H9 (cell line): ENCODE data around the gene FAM180B. TPM values are rescaled to one million over a fixed set of nuclear protein-coding genes. Genes with fewer than 3 reads are reported as not detected.

Source experiments
- DNase-seq: peaks from one replicate; pipeline ENCODE4 v3.0.0-alpha.2; 2017
- H2AFZ ChIP-seq: one replicate; pipeline ENCODE4 v1.6.1; 2013; ENCODE audit warnings: mild to moderate bottlenecking, low read length, control low read depth, moderate library complexity
- H2AK5ac ChIP-seq: 2 replicates; pipeline ENCODE4 v1.6.1; 2013; ENCODE audit warnings: low read length, control low read depth, mixed read lengths; ENCODE audit not compliant: insufficient read length
- H2BK120ac ChIP-seq: one replicate; pipeline ENCODE4 v1.6.1; 2013; ENCODE audit warnings: low read depth, mild to moderate bottlenecking, low read length, control low read depth, inconsistent platforms; ENCODE audit not compliant: poor library complexity, severe bottlenecking
- H2BK12ac ChIP-seq: 2 replicates; pipeline ENCODE4 v1.6.1; 2013; ENCODE audit warnings: low read length, control low read depth, mixed read lengths, low read depth; ENCODE audit not compliant: insufficient read length
- H2BK15ac ChIP-seq: 2 replicates; pipeline ENCODE4 v1.6.1; 2013; ENCODE audit warnings: low read depth, low read length, control low read depth
- H2BK20ac ChIP-seq: one replicate; pipeline ENCODE4 v1.6.1; 2013; ENCODE audit warnings: low read depth, mild to moderate bottlenecking, low read length, control low read depth, inconsistent platforms; ENCODE audit not compliant: poor library complexity, severe bottlenecking
- H2BK5ac ChIP-seq: 2 replicates; pipeline ENCODE4 v1.6.1; 2013; ENCODE audit warnings: low read length, control low read depth, mixed read lengths; ENCODE audit not compliant: insufficient read length
- H3K14ac ChIP-seq: 2 replicates; pipeline ENCODE4 v1.6.1; 2013; ENCODE audit warnings: low read length, control low read depth; ENCODE audit not compliant: insufficient read depth
- H3K18ac ChIP-seq: 2 replicates; pipeline ENCODE4 v1.6.1; 2013; ENCODE audit warnings: low read depth, mild to moderate bottlenecking, mixed read lengths, low read length, control low read depth; ENCODE audit not compliant: insufficient read length
- H3K23ac ChIP-seq: 2 replicates; pipeline ENCODE4 v1.6.1; 2013; ENCODE audit warnings: low read length, control low read depth, mixed read lengths, low read depth; ENCODE audit not compliant: insufficient read length
- H3K23me2 ChIP-seq: 2 replicates; pipeline ENCODE4 v1.6.1; 2013; ENCODE audit warnings: low read depth, mild to moderate bottlenecking, mixed read lengths, low read length, control low read depth; ENCODE audit not compliant: insufficient read length, poor library complexity, severe bottlenecking
- H3K27ac ChIP-seq: 2 replicates; pipeline ENCODE4 v1.5.1; 2013; ENCODE audit warnings: low read length, control low read depth, mixed read lengths, low read depth; ENCODE audit not compliant: insufficient read length
- H3K27me3 ChIP-seq: 2 replicates; pipeline ENCODE4 v1.6.1; 2013; ENCODE audit warnings: low read length, control low read depth, inconsistent platforms; ENCODE audit not compliant: insufficient read depth
- H3K4ac ChIP-seq: 2 replicates; pipeline ENCODE4 v1.6.1; 2013; ENCODE audit warnings: low read depth, mild to moderate bottlenecking, control low read depth, inconsistent platforms, low read length, moderate library complexity
- H3K4me1 ChIP-seq: 2 replicates; pipeline ENCODE4 v1.6.1; 2013; ENCODE audit warnings: low read length, control low read depth, inconsistent platforms; ENCODE audit not compliant: insufficient read depth
- H3K4me2 ChIP-seq: 2 replicates; pipeline ENCODE4 v1.6.1; 2013; ENCODE audit warnings: low read length, control low read depth, mixed read lengths; ENCODE audit not compliant: insufficient read length, insufficient read depth
- H3K56ac ChIP-seq: 2 replicates; pipeline ENCODE4 v1.6.1; 2013; ENCODE audit warnings: low read depth, mild to moderate bottlenecking, mixed read lengths, low read length, control low read depth; ENCODE audit not compliant: insufficient read length
- H3K79me1 ChIP-seq: 2 replicates; pipeline ENCODE4 v1.6.1; 2013; ENCODE audit warnings: low read depth, mild to moderate bottlenecking, moderate library complexity, low read length, control low read depth, inconsistent platforms; ENCODE audit not compliant: insufficient read depth, poor library complexity, severe bottlenecking
- H3K79me2 ChIP-seq: 2 replicates; pipeline ENCODE4 v1.6.1; 2013; ENCODE audit warnings: low read length, control low read depth, inconsistent platforms; ENCODE audit not compliant: insufficient read depth
- H3K9ac ChIP-seq: 2 replicates; pipeline ENCODE4 v1.6.1; 2013; ENCODE audit warnings: low read length, control low read depth, mixed read lengths; ENCODE audit not compliant: insufficient read length; ENCODE audit errors: extremely low read depth
- H3K9me3 ChIP-seq: one replicate; pipeline ENCODE4 v1.6.1; 2013; ENCODE audit warnings: low read depth, low read length, inconsistent platforms; ENCODE audit not compliant: control insufficient read depth
- H3T11ph ChIP-seq: one replicate; pipeline ENCODE4 v1.6.1; 2013; ENCODE audit warnings: mild to moderate bottlenecking, low read length, control low read depth, inconsistent platforms
- H4K20me1 ChIP-seq: one replicate; pipeline ENCODE4 v1.6.1; 2013; ENCODE audit not compliant: control insufficient read depth, insufficient read length, insufficient read depth
- H4K5ac ChIP-seq: 2 replicates; pipeline ENCODE4 v1.6.1; 2013; ENCODE audit warnings: low read depth, mild to moderate bottlenecking, mixed read lengths, low read length, control low read depth; ENCODE audit not compliant: insufficient read length
- H4K8ac ChIP-seq: replicated peaks from 2 replicates; pipeline ENCODE4 v1.6.1; 2013; ENCODE audit warnings: low read length, control low read depth, mixed read lengths, low read depth; ENCODE audit not compliant: insufficient read length
- H4K91ac ChIP-seq: 2 replicates; pipeline ENCODE4 v1.6.1; 2013; ENCODE audit warnings: low read depth, mild to moderate bottlenecking, moderate library complexity, mixed read lengths, low read length, control low read depth; ENCODE audit not compliant: insufficient read length
- H3K27ac Mint-ChIP-seq, 3 experiments: 2 replicates in 2 of 3; 3 replicates in 1 of 3; pipeline ENCODE4 v1.8.0; 2020 to 2021; ENCODE audit warnings: mixed read lengths in 3 of 3, mild to moderate bottlenecking in 1 of 3, moderate library complexity in 1 of 3
- H3K27me3 Mint-ChIP-seq: 2 replicates; pipeline ENCODE4 v1.8.0; 2021; ENCODE audit warnings: low read depth, mild to moderate bottlenecking, moderate library complexity, mixed read lengths
- H3K36me3 Mint-ChIP-seq, 3 experiments: 2 replicates in 2 of 3; 3 replicates in 1 of 3; pipeline ENCODE4 v1.8.0; 2020 to 2021; ENCODE audit warnings: low read depth in 3 of 3, mixed read lengths in 3 of 3; ENCODE audit not compliant: insufficient read depth in 1 of 3
- H3K4me1 Mint-ChIP-seq, 2 experiments: 2 replicates each; pipeline ENCODE4 v1.8.0; 2020; ENCODE audit warnings: mixed read lengths in 2 of 2
- H3K4me3 Mint-ChIP-seq, 2 experiments: 2 replicates in 1 of 2; 3 replicates in 1 of 2; pipeline ENCODE4 v1.8.0; 2020 to 2021; ENCODE audit warnings: mild to moderate bottlenecking in 2 of 2, mixed read lengths in 2 of 2, moderate library complexity in 1 of 2
- H3K9me3 Mint-ChIP-seq, 2 experiments: 2 replicates in 1 of 2; 3 replicates in 1 of 2; pipeline ENCODE4 v1.8.0; 2020; ENCODE audit warnings: mild to moderate bottlenecking in 2 of 2, mixed read lengths in 2 of 2, moderate library complexity in 1 of 2
- WGBS: extraction: QIAGEN DNeasy Blood & Tissue Kit; methylation state at CpG from one replicate; pipeline ENCODE4 v1.1.7; 2013; ENCODE audit warnings: missing lambda C conversion rate, low lambda C conversion rate, mixed read lengths; ENCODE audit not compliant: insufficient read length; ENCODE audit errors: extremely low coverage; 5-methylcytosine and 5-hydroxymethylcytosine counted together
- total RNA-seq: library from RNA; stranded (reverse); gene quantifications from 2 replicates; pipeline ENCODE4 v1.2.1, GENCODE V29; 2021
- TF ChIP-seq, protein P1 (sequence below): fragments of 200-600 bp; sonication (generic); conservative IDR thresholded peaks from 3 replicates; pipeline ENCODE4 v1.8.0; 2021; ENCODE audit warnings: antibody characterized with exemption, mild to moderate bottlenecking

Gene FAM180B
- total RNA-seq, 1 experiment from 2014 or later = 0.37 TPM

DNA sequence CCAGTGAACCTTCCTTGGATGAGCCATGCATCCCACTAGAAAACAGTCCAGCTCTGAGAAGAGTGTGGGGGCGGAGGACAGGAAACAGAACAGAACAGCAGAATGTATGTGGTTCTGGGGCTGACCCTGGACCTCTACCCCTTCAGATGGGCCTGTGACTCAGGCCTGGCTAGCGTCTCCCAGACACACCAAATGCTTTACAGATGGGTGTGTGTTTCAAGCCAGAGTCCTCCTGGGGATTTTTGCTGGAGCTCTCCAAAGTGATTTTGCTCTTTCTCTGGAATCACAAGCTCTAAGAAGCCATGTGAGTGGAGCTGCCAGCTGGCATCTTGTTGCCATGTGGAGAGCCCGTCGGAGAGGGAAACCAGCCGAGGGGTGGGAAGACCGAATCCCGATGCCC, 20.9 kb downstream of the FAM180B start:
- Histone ChIP-seq H3K27me3 (no peaks in the 10 kb centered on the region), H4K91ac (no peak overlapping the region), H2BK5ac (no peak overlapping the region), H2AK5ac (no peak overlapping the region), H3K79me2 (no peaks in the 10 kb centered on the region), H3K56ac (no peak overlapping the region), H3K14ac (no peak overlapping the region), H3K4me2 (no peak overlapping the region), H3K4ac (no peak overlapping the region), H4K20me1 (no peaks in the 10 kb centered on the region), H3K4me1 (no peaks in the 10 kb centered on the region), H2BK120ac (no peak overlapping the region), H2BK20ac (no peak overlapping the region), H2BK12ac (no peak overlapping the region), H2BK15ac (no peak overlapping the region), H4K8ac (no peak overlapping the region), H2AFZ (no peak overlapping the region), H3K18ac (no peak overlapping the region), H3K9me3 (no peaks in the 10 kb centered on the region), H3K9ac (no peak overlapping the region), H3K27ac (no peak overlapping the region), H3K79me1 (no peaks in the 10 kb centered on the region), H3K23me2 (no peaks in the 10 kb centered on the region), H4K5ac (no peak overlapping the region), H3T11ph (no peak overlapping the region), H3K23ac (no peak overlapping the region)
- DNase-seq = no peak
- TF ChIP-seq, protein P1, sequence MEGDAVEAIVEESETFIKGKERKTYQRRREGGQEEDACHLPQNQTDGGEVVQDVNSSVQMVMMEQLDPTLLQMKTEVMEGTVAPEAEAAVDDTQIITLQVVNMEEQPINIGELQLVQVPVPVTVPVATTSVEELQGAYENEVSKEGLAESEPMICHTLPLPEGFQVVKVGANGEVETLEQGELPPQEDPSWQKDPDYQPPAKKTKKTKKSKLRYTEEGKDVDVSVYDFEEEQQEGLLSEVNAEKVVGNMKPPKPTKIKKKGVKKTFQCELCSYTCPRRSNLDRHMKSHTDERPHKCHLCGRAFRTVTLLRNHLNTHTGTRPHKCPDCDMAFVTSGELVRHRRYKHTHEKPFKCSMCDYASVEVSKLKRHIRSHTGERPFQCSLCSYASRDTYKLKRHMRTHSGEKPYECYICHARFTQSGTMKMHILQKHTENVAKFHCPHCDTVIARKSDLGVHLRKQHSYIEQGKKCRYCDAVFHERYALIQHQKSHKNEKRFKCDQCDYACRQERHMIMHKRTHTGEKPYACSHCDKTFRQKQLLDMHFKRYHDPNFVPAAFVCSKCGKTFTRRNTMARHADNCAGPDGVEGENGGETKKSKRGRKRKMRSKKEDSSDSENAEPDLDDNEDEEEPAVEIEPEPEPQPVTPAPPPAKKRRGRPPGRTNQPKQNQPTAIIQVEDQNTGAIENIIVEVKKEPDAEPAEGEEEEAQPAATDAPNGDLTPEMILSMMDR = no peak
- Mint-ChIP-seq H3K36me3 (peaks cover 0 to 4% (median 2%) of the 10 kb centered on the region in 3 experiments; a peak in 2 of 7 replicates), H3K27ac (no peak overlapping the region), H3K4me3 (no peak overlapping the region), H3K9me3 (no peaks in the 10 kb centered on the region), H3K27me3 (no peaks in the 10 kb centered on the region), H3K4me1 (no peaks in the 10 kb centered on the region)
- WGBS = no CpG with 5 or more reads among the region's 7 CpGs
